ENCODE results near the gene TMBIM1.

TMBIM1 gene

GRCh38 chr2:218271487-218271797 is 20.9 kb downstream of the TMBIM1 start:
- DNase-seq: no peak

- DNase-seq: no peak
Measured at GRCh38 chr2:218270721-218271486, 21.4 kb downstream of the TMBIM1 start.

- DNase-seq: peak; percentile 98 to 99
Measured at GRCh38 chr2:218269900-218270720, 22.2 kb downstream of the TMBIM1 start, which contains the start of the genes AAMP and PNKD. Gene AAMP, minus strand, starts transcription at chr2:218270137. Its CDS starts 51 bp downstream, at chr2:218270086. Gene PNKD, plus strand, starts transcription at chr2:218270519. Its CDS starts 17 bp downstream, at chr2:218270536.

GRCh38 chr2:218267259-218267658 is 25.0 kb downstream of the TMBIM1 start:
- no peak for DNase-seq

- DNase-seq: no peak
Measured at GRCh38 chr2:218266316-218266979, 25.9 kb downstream of the TMBIM1 start.

- DNase-seq: no peak
Measured at GRCh38 chr2:218265626-218266025, 26.7 kb downstream of the TMBIM1 start.

- DNase-seq: no peak
Measured at GRCh38 chr2:218264773-218265561, 27.3 kb downstream of the TMBIM1 start.

- no peak for DNase-seq
Measured at GRCh38 chr2:218263817-218264641, 28.3 kb downstream of the TMBIM1 start.

GRCh38 chr2:218262631-218263586 is 29.4 kb downstream of the TMBIM1 start:
- no peak for DNase-seq

- DNase-seq: no peak
Measured at GRCh38 chr2:218262237-218262600, 30.1 kb downstream of the TMBIM1 start.

GRCh38 chr2:218261423-218262236 is 30.7 kb downstream of the TMBIM1 start:
- no peak for DNase-seq

- DNase-seq: no peak
Measured at GRCh38 chr2:218260742-218261422, 31.4 kb downstream of the TMBIM1 start, which contains the start of gene GPBAR1. Gene GPBAR1, plus strand, starts transcription at chr2:218261015. Its CDS starts 1,710 bp downstream, at chr2:218262725.

GRCh38 chr2:218260166-218260565 is 32.1 kb downstream of the TMBIM1 start:
- no peak for DNase-seq

GRCh38 chr2:218259099-218259961 is 33.0 kb downstream of the TMBIM1 start:
- no peak for DNase-seq

- peak in 1 of 2 experiments; percentile 10 for DNase-seq
Measured at GRCh38 chr2:218257390-218257981, 34.8 kb downstream of the TMBIM1 start.

- no peak for DNase-seq
Measured at GRCh38 chr2:218256612-218257350, 35.5 kb downstream of the TMBIM1 start.

GRCh38 chr2:218255446-218255845 is 36.9 kb downstream of the TMBIM1 start:
- no peak for DNase-seq

Measured in SW 1271 (cell line).